GM18951 (cell line): ENCODE measurements around the gene LAYN.

ENCODE experiments used
- POLR2A ChIP-seq: IDR thresholded peaks from 4 replicates; pipeline ENCODE4 v1.6.1; 2011; ENCODE audit warnings: mild to moderate bottlenecking; ENCODE audit not compliant: insufficient read length, insufficient read depth; ENCODE audit errors: extremely low read depth
- in situ Hi-C: fragments of 300-500 bp; cut with MboI; formaldehyde crosslinking; loops from one replicate; pipeline ENCODE4 v1.12.0; 2022; ENCODE audit warnings: low sequenced_read_pairs, mixed read lengths, inconsistent platforms; ENCODE audit not compliant: unreplicated experiment

Gene LAYN, protein sequence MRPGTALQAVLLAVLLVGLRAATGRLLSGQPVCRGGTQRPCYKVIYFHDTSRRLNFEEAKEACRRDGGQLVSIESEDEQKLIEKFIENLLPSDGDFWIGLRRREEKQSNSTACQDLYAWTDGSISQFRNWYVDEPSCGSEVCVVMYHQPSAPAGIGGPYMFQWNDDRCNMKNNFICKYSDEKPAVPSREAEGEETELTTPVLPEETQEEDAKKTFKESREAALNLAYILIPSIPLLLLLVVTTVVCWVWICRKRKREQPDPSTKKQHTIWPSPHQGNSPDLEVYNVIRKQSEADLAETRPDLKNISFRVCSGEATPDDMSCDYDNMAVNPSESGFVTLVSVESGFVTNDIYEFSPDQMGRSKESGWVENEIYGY

DNA sequence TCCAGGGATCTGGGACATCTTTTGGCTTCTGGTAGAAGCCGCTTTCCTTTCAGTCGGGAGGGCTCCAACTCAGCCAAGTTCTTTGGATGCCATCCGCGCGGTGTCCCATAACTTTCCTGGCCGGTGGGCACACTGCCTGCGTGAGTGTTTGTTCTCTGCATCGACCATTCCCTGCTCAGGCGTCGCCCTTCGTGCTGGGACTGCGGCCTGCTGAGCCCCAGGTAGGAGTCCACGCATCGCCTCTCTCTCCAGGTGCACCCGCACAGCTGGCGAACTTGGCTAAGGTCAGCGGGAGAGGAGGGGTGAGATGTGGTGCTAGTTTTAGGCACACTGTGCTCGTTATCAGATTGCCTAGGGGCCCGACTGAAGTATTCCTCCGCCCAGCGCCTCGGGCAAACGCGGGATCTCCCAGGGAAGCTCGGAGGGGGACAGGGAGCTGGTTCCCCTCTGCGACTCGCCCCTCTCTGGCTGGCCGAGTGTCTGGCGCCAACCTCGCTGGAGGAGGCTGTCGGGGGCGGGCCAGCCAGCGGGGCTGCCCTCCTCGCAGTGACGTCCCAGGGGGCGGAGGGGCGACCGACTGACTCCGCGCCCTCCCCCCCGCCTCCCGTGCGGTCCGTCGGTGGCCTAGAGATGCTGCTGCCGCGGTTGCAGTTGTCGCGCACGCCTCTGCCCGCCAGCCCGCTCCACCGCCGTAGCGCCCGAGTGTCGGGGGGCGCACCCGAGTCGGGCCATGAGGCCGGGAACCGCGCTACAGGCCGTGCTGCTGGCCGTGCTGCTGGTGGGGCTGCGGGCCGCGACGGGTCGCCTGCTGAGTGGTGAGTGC lies at the start of gene LAYN:
TSS of gene LAYN (plus strand) at position 607 of the 823 bp plus-strand sequence. CDS start at position 731, 124 bp downstream.
- TF ChIP-seq POLR2A = no peak
- in situ Hi-C loops = no loop called here

DNA sequence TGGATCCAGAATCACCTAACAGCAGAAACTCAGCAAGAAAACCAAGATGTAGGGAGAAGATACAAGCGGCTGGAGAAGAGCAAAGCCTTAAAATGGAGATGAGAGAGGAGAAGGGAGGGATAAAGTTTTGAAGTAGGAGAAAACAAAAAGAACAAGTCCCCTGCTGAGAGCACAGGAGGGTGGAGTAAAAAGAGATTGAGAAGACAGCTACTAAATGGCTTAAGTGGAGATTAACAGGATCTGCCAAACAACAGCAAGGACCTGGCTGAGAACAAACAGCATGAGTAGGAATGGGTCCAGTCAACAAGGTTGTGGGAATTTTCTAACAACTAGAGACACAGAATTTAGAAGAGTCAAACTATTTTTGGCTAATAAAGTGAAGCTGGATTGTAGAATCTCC lies 46.5 kb upstream of the LAYN start:
- TF ChIP-seq POLR2A = no peak
- in situ Hi-C loops = no loop called here

DNA sequence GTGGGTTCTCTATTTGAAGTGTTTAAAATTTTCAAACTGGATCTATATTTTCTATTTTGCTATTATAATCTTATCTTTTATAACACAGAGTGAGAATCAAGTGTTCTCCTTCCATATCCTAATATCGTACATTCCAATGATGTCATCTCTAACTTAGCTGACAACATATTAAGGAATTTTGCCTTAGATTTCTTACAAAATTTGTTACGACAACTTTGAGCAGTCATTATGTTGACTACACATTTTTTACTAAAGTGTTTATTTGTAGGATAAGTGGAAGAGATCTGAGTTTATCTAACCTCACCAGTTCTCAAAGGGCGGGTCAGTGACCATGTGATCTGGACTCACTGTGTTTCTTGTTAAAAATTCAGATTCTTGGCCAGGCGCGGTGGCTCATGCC lies 41.0 kb upstream of the LAYN start:
- TF ChIP-seq POLR2A = no peak
- in situ Hi-C loops = no loop called here

DNA sequence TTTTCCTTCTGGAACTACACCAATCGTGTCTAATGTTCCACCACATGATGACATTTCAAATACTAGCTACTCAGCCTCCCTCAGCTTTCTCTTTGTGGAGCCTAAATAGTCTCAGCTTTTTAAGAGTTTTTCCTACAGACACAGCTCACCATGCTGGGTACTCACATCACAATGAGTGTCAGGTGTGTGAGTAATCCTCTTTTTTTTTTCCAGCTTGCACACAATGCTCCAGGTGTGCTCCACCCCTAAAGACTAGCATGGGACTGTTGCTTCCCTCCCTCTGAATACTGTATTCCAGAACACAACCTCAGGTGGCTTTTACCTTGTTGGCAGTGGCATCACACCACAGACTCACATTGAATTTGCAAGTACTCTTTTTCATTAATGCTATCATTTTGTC lies 40.0 kb upstream of the LAYN start:
- TF ChIP-seq POLR2A = no peak
- in situ Hi-C loops = no loop called here

DNA sequence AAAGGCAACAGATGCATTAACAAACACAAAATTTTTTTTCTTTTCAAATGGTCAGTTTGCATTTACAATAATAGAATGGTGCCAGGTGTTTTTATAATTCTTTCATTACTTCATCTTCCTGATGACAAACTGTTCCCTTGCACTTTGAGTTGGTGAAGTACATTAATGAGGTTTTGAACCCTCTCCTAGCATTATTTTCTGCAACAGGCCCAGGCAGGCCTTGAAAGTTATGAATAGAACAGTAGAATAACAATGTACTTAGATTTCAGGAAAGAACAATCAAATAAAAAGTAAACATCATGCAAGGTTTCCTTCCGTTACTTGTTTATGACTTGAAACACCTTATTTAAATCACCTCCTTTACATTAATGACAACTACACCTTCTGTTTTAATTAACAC lies 37.9 kb upstream of the LAYN start:
- in situ Hi-C loops = no loop called here

DNA sequence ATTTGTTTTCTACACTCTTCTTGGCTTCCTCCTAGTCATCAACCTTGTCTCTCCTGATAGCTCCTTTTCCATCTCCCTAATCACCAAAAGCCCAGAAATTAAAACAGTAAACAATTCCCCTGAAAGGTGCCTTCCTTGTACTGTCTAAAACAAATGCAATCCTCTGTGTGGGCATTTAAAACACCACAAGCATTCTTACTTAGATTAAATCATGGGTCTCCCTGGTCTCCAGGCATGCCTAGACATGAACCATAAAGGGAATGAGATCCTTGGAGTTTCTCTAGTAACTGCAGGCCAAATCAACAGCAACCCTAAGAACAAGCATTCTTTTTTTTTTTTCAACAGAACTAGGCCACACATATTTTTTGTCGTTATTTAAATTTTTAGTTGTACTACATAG lies 30.2 kb upstream of the LAYN start:
- in situ Hi-C loops = no loop called here
- no peak for TF ChIP-seq POLR2A

More for the DNA sequence above, 37.9 kb upstream of the LAYN start:
- TF ChIP-seq POLR2A = no peak

DNA sequence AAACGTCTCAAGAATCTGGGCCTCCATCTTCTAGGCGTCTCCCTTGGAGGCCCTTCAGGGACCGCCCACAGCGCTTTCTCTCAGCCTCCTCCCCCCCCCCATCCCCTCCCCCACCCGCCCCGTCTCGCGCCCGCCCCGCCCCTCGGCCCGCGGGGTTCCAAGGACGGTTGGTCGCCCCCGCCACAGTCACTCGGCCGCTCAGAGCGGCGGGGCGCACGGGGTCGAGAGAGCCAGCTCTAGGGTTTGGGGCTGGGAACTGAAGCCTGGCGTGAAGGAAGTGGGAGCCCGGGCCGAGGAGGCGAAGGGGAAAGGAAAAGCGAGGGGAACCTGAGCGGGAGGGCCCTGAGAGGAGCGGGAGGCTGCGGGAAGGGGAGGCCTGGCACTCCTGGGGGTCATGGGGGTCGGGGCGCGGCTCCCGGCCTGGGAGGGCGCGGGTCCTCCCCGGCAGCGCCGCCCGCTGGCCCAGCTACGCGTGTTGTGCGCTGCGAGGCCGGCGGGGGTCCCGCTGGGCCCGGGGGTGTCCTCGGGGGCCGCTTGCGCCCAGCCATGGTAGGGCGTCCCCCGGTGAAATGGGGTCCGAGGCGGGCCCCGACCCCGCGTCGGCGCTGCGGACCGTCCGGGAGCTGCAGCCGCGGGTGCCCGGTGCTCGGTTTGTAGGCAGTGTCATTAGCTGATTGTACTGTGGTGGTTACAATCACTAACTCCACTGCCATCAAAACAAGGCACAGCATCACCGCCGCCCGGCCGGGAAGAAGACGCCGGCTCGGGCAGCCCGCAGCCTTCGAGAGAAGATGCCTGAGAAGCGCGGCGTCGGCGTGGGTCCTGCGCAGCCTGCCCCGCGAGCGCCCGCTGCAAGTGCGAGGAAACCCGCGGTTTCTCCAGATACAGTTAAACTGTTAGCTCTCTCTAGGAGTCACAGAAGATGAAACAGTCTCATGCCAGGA lies 28.0 kb upstream of the LAYN start, which contains the start of gene BTG4:
TSS of gene BTG4 (minus strand) at position 91 of the 944 bp plus-strand sequence. CDS start 13,610 bp downstream, outside the sequence.
- in situ Hi-C loops = no loop called here
- TF ChIP-seq POLR2A = no peak

DNA sequence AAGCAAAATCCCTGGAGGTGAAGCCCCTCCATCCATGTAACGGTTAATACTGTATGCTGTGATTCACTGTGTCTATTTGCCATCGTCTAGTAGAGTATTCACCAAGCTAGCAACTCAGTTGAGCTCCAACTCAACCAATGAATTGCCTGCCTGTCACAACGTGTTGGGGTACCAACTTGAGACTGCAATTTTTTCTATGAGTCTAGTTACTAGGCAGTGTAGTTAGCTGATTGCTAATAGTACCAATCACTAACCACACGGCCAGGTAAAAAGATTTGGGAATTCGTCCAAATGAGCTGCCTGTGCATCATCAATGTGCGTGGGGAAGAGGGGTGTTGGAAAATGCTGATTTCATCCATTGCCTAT lies 27.3 kb upstream of the LAYN start:
- in situ Hi-C loops = no loop called here
- no peak for TF ChIP-seq POLR2A

DNA sequence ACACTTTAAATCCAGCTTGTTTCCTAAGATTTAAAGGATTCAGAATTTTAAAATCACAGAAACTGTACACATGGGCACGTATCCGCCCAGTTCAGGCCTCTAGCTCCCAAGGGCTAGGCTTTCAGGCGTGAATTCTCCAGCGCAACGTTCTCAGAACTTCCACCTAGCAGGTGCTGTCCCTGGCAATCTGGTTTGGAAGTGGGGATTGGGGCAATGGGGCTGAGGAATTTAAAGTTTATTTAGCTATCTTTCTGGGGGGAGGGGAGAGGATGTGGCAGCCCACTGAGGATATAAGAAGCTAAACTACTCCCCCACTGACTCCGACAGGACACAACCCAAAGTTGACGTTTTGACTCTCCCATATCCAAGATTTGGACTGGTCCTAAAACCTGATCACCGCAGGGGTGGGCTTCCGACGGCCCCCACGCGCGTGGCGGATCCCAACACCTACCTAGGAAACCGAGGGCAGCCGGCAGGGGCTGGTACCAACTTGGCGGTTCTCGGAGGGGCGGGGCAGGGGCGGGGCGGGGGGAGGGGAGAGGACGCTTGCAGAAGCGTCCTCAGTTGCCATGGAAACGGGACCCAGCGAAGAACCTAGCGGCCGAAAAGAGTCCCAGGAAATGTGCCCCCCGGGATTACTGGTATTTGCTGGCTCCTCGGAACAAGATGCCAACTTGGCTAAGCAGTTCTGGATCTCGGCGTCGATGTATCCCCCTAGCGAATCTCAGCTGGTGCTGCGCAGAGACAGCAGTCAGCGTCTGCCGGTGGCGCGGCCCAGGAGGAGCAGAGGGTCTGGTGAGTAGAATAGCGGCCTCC lies 26.1 kb upstream of the LAYN start, which contains the start of gene HOATZ:
TSS of gene HOATZ (plus strand) at position 563 of the 816 bp plus-strand sequence. CDS start at position 570, 7 bp downstream.
- in situ Hi-C loops = no loop called here
- no peak for TF ChIP-seq POLR2A

DNA sequence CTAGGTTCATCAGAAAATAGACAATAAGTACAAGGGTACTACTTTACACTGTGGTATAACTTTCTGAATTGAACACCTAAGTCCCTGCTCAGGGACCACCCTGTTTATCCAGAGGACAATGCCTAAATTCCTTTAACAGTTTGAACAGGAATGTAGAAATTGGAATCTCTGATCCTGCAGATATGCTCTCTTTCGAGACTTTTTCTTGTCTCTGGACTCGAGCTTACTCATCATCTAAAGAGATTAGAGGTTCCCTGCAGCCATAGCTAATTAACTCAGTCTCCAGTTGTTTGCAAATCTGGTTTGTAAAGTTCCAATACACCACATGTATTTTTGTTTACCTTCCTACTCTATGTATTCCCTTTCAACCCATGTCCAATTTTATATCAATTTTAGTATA lies 24.9 kb upstream of the LAYN start:
- in situ Hi-C loops = no loop called here

DNA sequence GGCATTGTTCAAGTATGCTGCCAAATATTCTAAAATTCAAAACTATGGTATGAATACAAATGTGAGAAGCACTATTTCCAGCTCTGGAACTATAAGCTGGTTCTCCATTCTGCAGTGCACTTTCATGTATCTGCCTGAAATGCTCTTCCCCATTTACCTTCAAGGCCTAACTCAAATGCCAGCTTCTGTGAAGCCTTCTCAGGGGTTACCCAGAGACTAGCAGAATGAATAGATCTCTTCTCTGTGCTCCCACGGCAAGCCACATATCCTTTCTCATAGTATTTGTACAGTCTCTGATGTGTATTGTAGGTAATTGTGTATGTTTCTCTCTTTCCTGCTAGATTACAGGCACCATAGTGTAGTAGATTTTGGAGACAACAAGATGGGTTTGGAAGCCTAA lies 21.9 kb upstream of the LAYN start:
- no peak for TF ChIP-seq POLR2A
- in situ Hi-C loops = no loop called here

More for the DNA sequence above, 24.9 kb upstream of the LAYN start:
- TF ChIP-seq POLR2A = no peak

DNA sequence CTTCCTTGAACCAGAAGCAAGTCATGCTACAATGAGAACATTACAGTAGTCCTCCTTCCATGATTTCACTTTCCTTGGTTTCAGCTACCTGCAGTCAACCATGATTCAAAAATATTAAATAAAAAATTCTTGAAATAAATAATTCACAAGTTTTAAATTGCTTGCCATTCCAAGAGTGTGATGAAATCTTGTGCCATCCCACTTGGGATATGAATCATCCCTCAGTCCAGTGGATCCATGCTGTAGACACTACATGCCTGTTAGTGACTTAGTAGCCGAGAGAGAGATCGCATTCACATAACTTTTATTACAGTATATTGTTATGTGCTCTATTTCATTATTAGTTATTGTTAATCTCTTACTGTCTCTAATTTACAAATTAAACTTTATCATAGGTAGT lies 20.0 kb upstream of the LAYN start:
- in situ Hi-C loops = no loop called here
- TF ChIP-seq POLR2A = no peak
